Measurements from ENCODE around the gene LYZL4. TPM values are rescaled to one million over a fixed set of nuclear protein-coding genes. Genes with fewer than 3 reads are reported as not detected.

Gene LYZL4
- total RNA-seq, 2 experiments from 2014 or later, result not detected

GRCh38 chr3:42368861-42369260 is 41.5 kb downstream of the LYZL4 start:
- H3K9me3 Mint-ChIP-seq, result peaks cover 3% of the 10 kb centered on the region
- Histone ChIP-seq H3K27ac (ENCODE audit: low read depth in 1 of 2, low read length in 2 of 2) (no peak overlapping the region), H3K36me3 (ENCODE audit: insufficient read depth, low read length) (no peaks in the 10 kb centered on the region), H3K27me3 (ENCODE audit: control insufficient read depth in 1 of 2, insufficient read depth in 2 of 2, low read length in 2 of 2) (no peaks in the 10 kb centered on the region), H3K9me3 (ENCODE audit: control insufficient read depth in 1 of 2, insufficient read depth in 1 of 2, low read length in 2 of 2) (peaks cover 0 to 4% of the 10 kb centered on the region in 2 experiments), H3K4me1 (ENCODE audit: insufficient read depth, low read length) (peaks cover 7% of the 10 kb centered on the region), H3K4me3 (ENCODE audit: low read length) (no peak overlapping the region)
- H3K27me3 Mint-ChIP-seq, result no peaks in the 10 kb centered on the region
- intact Hi-C loops (cut with DNase I, micrococcal nuclease), result no loop called here
- DNase-seq, result no peak
- ChIA-PET POLR2A (interaction anchor here (0.9 kb wide), 1 partner anchor 19 kb away, joined by 3 read pairs; no protein-coding TSS in a partner anchor), CTCF (no interaction called here)
- no peak for TF ChIP-seq CTCF (IDR thresholded peaks at IDR 0.05)
- no peak overlapping the region for H3K27ac Mint-ChIP-seq
- H3K4me3 Mint-ChIP-seq, result no peak overlapping the region
- ATAC-seq (ENCODE audit: poor library complexity), result no peak
- peaks cover 8% of the 10 kb centered on the region for H3K4me1 Mint-ChIP-seq (ENCODE audit: low read depth)
- H3K36me3 Mint-ChIP-seq (ENCODE audit: low read depth), result no peaks in the 10 kb centered on the region

GRCh38 chr3:42367903-42368302 is 42.5 kb downstream of the LYZL4 start:
- H3K4me3 Mint-ChIP-seq, result no peak overlapping the region
- no peaks in the 10 kb centered on the region for H3K27me3 ChIP-seq (ENCODE audit: control insufficient read depth in 1 of 2, insufficient read depth in 2 of 2, low read length in 2 of 2)
- no peaks in the 10 kb centered on the region for H3K27me3 Mint-ChIP-seq
- no peak overlapping the region for H3K27ac ChIP-seq (ENCODE audit: low read depth in 1 of 2, low read length in 2 of 2)
- H3K9me3 Mint-ChIP-seq, result peaks cover 3% of the 10 kb centered on the region
- no peak overlapping the region for H3K4me3 ChIP-seq (ENCODE audit: low read length)
- no peaks in the 10 kb centered on the region for H3K36me3 ChIP-seq (ENCODE audit: insufficient read depth, low read length)
- intact Hi-C loops (cut with DNase I, micrococcal nuclease), result no loop called here
- peaks cover 7% of the 10 kb centered on the region for H3K4me1 ChIP-seq (ENCODE audit: insufficient read depth, low read length)
- no peak for DNase-seq
- ChIA-PET POLR2A (interaction anchor here (0.6 kb wide), 1 partner anchor 122 kb away, joined by 3 read pairs; no protein-coding TSS in a partner anchor), CTCF (no interaction called here)
- no peaks in the 10 kb centered on the region for H3K36me3 Mint-ChIP-seq (ENCODE audit: low read depth)
- H3K27ac Mint-ChIP-seq, result no peak overlapping the region
- H3K9me3 ChIP-seq (ENCODE audit: control insufficient read depth in 1 of 2, insufficient read depth in 1 of 2, low read length in 2 of 2), result peaks cover 0 to 4% of the 10 kb centered on the region in 2 experiments
- peaks cover 8% of the 10 kb centered on the region for H3K4me1 Mint-ChIP-seq (ENCODE audit: low read depth)
- TF ChIP-seq CTCF (IDR thresholded peaks at IDR 0.05), result no peak
- ATAC-seq (ENCODE audit: poor library complexity), result no peak

GRCh38 chr3:42366550-42366949 is 43.9 kb downstream of the LYZL4 start:
- POLR2A ChIA-PET, result no interaction called here
- Histone ChIP-seq H3K36me3 (ENCODE audit: insufficient read depth, low read length) (no peaks in the 10 kb centered on the region), H3K4me3 (ENCODE audit: low read length) (no peak overlapping the region), H3K4me1 (ENCODE audit: insufficient read depth, low read length) (peaks cover 7% of the 10 kb centered on the region), H3K27me3 (ENCODE audit: control insufficient read depth in 1 of 2, insufficient read depth in 2 of 2, low read length in 2 of 2) (no peaks in the 10 kb centered on the region), H3K9me3 (ENCODE audit: control insufficient read depth in 1 of 2, insufficient read depth in 1 of 2, low read length in 2 of 2) (peaks cover 0 to 4% of the 10 kb centered on the region in 2 experiments), H3K27ac (ENCODE audit: low read depth in 1 of 2, low read length in 2 of 2) (no peak overlapping the region)
- no peaks in the 10 kb centered on the region for H3K27me3 Mint-ChIP-seq
- TF ChIP-seq CTCF (IDR thresholded peaks at IDR 0.05), result no peak
- CTCF ChIA-PET, result no interaction called here
- no peak for DNase-seq
- intact Hi-C loops (cut with DNase I, micrococcal nuclease), result no loop called here
- ATAC-seq (ENCODE audit: poor library complexity), result no peak
- no peaks in the 10 kb centered on the region for H3K36me3 Mint-ChIP-seq (ENCODE audit: low read depth)
- H3K4me3 Mint-ChIP-seq, result no peak overlapping the region
- H3K27ac Mint-ChIP-seq, result no peak overlapping the region
- H3K4me1 Mint-ChIP-seq (ENCODE audit: low read depth), result peaks cover 8% of the 10 kb centered on the region
- peaks cover 3% of the 10 kb centered on the region for H3K9me3 Mint-ChIP-seq

Data from CD4-positive, alpha-beta T cell (primary cell).